Measurements from ENCODE around the gene COTL1.

The COTL1 gene

DNA sequence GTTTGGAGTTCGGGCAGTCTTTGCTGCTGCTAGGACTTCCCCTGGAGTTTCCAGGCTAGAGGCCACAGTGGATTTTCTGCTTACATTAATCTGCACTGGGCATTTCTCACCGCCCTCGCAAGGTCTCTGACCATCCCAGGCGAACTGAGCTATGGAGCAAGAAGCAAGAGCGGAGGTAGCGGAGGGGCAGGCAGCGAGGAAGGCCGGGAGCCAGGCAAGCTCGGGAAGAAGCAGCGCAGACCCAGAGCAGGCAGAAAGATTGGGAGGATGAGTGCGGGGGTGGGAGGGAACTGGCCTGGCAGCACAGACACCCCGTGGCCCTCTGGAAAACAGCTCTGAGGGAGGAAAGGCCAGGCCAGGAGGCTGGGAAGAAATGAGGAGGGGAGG lies 3.8 kb downstream of the COTL1 start:
- DNase-seq (ENCODE audit: low read depth in 2 of 2) = no peak

DNA sequence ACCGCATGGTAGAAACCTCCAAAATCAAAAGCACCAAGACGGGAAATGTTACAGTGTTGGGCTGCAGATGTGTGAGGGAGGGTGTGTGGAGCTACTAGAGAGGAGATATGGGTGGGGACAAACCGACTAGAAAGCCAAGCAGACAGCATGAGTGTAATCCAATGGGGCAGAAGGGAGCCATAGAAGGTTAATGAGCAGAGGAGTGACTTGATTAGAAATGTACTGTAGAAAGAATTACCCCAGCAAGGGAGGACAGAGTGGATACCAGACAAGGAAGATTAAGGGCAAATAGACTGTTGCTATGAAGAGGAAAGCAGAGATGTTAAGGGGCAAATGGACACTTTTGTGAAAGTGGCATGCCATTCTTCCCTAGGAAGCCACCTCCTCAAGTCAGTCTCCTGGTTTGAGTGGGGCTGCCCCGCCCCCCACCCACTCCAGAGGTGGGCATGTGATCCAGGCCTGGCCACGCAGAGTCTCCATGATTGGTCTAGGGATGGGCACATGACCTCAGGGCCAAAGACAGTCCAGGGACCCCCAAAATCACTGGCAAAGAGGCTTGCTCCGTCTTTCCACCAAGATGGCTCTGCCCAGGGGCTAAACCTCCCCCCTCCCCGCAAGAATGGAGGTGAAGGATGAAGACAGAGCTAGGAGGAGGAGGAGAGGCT lies 4.3 kb downstream of the COTL1 start:
- no peak for DNase-seq (ENCODE audit: low read depth in 2 of 2)

- no peak for DNase-seq (ENCODE audit: low read depth in 2 of 2)
These were observed 5.2 kb downstream of the COTL1 start for GRCh38 chr16:84612686-84613085.

GRCh38 chr16:84611041-84611440 lies 6.8 kb downstream of the COTL1 start:
- DNase-seq (ENCODE audit: low read depth in 2 of 2) = no peak

DNA sequence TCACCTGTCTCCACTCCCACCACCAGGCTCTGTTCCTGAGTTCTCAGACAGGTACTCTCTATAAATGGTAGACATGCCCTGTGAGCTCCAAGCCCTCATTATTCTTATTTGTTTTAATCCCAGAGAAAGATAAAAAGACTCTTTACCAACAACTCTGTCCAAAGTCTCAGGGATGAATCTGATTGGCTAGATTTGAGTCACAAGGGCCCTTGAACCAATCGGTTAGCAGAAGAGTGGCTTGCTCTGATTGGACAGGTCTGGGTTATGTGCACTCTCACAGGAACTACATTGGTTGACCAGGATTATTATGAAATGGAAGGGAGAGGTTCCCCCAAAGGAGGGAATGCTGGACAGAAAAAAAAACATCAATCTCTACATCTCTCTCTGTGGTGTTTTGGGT lies 7.5 kb downstream of the COTL1 start:
- no peak for DNase-seq (ENCODE audit: low read depth in 2 of 2)

DNA sequence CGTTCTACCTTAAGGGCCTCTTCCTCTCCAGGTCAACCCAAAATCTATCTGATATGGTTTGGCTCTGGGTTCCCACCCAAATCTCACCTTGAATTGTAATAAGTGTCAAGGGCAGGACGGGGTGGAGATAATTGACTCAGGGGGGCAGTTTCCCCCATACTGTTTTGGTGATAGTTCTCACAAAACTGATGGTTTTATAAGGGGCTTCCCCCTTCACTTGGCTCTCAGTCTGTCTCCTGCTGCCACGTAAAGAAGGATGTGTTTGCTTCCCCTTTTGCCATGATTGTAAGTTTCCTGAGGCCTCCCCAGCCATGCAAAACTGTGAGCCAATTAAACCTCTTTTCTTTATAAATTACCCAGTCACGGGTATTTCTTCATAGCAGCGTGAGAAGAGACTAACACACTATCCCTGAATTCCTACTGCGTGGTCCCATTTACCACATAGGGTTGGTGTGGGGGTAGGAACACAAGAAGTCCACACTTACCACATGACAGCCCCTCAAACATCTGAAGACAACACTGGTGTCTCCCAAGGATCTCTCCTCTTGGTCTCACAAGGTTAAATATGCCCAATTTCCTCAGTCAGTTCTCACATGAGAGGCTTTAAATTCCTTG lies 8.2 kb downstream of the COTL1 start:
- no peak for DNase-seq (ENCODE audit: low read depth in 2 of 2)

- DNase-seq (ENCODE audit: low read depth in 2 of 2) = no peak
These were observed 9.6 kb downstream of the COTL1 start for GRCh38 chr16:84608282-84608681.

GRCh38 chr16:84607694-84608093 lies 10.2 kb downstream of the COTL1 start:
- DNase-seq (ENCODE audit: low read depth in 2 of 2) = no peak

- DNase-seq (ENCODE audit: low read depth in 2 of 2) = no peak
These were observed 10.8 kb downstream of the COTL1 start for GRCh38 chr16:84607061-84607460.

- DNase-seq (ENCODE audit: low read depth in 2 of 2) = no peak
These were observed 11.6 kb downstream of the COTL1 start for GRCh38 chr16:84606081-84606875.

GRCh38 chr16:84605339-84605848 lies 12.5 kb downstream of the COTL1 start:
- no peak for DNase-seq (ENCODE audit: low read depth in 2 of 2)

- DNase-seq (ENCODE audit: low read depth in 2 of 2) = no peak
These were observed 13.3 kb downstream of the COTL1 start for GRCh38 chr16:84604477-84605013.

GRCh38 chr16:84603940-84604339 lies 13.9 kb downstream of the COTL1 start:
- DNase-seq (ENCODE audit: low read depth in 2 of 2) = no peak

DNA sequence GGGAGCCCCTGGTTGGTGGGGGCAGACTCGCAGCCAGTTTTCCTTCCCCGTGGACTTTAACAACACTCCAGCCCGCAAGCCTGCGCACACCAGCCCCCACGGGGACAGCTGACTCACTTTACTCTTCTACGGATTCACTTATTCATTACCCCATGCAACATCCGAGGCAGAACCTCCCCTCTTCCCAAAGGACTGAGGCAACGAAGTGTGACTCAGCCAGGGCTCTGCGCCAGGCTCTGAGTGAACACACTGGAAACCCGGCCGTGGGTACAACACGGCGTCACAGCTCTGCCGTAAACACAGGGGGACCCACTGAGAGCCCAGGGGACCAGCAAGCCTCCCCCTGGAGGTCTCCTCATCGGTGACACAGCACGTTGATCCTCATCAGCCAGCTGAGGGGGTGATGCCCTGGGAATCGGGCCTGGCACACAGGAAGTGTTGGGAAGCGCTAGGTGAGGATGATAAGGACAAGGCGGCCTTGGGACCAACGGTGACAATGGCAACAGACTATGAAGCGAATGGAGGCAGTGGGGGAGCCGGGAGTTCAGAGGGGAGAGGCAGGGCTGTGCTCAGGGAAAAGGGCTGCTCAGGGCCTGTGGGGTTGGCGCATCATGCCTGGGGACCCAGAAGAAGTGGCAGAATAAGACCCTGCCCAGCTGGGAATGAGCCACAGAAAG lies 14.6 kb downstream of the COTL1 start:
- no peak for DNase-seq (ENCODE audit: low read depth in 2 of 2)

DNA sequence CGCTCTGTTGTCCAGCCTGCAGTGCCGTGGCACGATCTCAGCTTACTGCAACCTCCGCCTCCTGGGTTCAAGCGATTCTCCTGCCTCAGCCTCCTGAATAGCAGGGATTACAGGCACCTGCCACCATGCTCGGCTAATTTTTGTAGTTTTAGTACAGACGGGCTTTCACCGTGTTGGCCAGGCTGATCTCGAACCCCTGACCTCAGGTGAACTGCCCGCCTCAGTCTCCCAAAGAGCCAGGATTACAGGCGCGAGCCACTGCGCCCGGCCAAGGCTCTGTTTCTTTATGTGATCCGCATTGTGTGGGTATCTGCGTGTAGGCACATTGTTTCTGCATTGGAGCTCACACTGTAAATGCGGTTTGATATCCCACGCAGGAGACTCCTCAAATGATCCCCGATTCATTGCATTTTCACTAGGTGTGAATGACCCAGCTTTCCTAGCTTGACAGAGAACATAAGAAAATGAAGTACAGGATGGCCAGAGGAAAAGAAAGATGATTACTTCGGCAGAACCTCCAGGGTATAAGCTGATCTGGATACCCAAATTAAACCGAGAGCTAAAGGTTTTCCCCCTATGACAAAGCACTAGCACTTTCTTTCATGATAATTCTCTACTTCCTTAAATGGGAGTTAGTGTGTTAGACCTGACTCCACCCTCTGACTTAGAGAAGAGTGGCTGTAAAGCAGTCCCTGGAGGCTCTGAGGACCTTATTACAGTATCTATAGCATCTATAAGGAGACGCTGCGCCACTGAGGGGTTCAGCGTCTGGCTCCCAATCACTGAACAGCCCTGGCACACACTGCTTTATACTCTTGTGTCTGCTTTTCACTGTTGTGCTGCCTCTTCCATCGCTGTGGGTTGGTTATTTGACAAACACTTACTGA lies 17.3 kb downstream of the COTL1 start:
- DNase-seq (ENCODE audit: low read depth in 2 of 2) = no peak

DNA sequence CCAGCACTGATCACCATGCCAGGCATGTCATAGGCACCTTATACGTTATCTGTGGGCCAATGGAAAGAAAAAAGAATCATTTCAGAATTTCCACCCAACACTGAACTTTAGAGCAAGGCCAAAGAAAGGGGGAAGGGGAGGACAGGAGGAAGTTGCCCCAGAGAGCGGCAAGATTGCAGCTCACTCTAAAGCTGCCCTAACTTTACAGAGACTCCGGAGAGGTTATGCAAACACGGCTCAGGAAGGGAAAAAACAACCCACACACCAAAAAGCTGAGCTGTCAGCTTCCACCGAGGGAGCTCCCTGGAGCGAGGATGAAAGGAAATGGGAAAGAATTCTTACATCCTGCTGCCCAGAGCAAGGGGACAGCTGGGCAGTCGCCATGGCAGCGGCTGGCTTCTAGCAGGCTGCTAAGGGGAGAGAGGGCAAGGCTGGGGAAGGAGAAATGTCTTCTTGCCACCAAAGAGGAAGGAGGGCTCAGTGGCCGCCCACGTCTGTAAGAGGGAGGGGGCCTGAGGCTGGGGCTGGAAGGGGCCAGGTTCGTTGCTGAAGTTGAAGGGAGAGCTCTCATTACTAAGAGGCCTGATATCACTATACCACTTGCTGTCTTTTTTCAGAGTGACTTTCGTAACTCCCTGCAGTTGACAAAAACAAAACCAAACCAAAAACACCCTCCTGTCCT lies 18.2 kb downstream of the COTL1 start:
- no peak for DNase-seq (ENCODE audit: low read depth in 2 of 2)

- DNase-seq (ENCODE audit: low read depth in 2 of 2) = no peak
These were observed 19.5 kb downstream of the COTL1 start for GRCh38 chr16:84598360-84598759.

- no peak for DNase-seq (ENCODE audit: low read depth in 2 of 2)
These were observed 19.9 kb downstream of the COTL1 start for GRCh38 chr16:84597931-84598351.

GRCh38 chr16:84597528-84597896 lies 20.4 kb downstream of the COTL1 start:
- no peak for DNase-seq (ENCODE audit: low read depth in 2 of 2)

- no peak for DNase-seq (ENCODE audit: low read depth in 2 of 2)
These were observed 20.9 kb downstream of the COTL1 start for GRCh38 chr16:84596801-84597527.
